Epithelial cell of proximal tubule (primary cell): ENCODE measurements around the gene ZNF701. TPM values are rescaled to one million over a fixed set of nuclear protein-coding genes. Genes with fewer than 3 reads are reported as not detected.
A peak's percentile ranks its signal among the peaks of the same experiment; 100 is the strongest.
"Not testable (repeated sequence)": the region's sequence is repeated elsewhere in the genome, so short reads cannot be mapped to it uniquely, and the experiment has no call there.

Source experiments
- DNase-seq: peaks from one replicate; pipeline ENCODE4 v3.0.0-alpha.2; 2011; ENCODE audit warnings: low read depth
- H3K4me3 ChIP-seq: 2 replicates; pipeline ENCODE4 v1.5.1; 2011; ENCODE audit warnings: low read depth, mild to moderate bottlenecking, low read length
- total RNA-seq: library from RNA; depleted of rRNA; stranded (reverse); fragments of >200 nt; gene quantifications from 2 replicates; pipeline ENCODE4 v1.2.3, GENCODE V29; 2015
- TF ChIP-seq, protein P1 (sequence below): conservative IDR thresholded peaks from 2 replicates; pipeline ENCODE4 v1.5.1; 2012; ENCODE audit warnings: low read depth, mild to moderate bottlenecking, low read length

The ZNF701 gene
- total RNA-seq, 1 donor from 2014 or later: 7.6 TPM

DNA sequence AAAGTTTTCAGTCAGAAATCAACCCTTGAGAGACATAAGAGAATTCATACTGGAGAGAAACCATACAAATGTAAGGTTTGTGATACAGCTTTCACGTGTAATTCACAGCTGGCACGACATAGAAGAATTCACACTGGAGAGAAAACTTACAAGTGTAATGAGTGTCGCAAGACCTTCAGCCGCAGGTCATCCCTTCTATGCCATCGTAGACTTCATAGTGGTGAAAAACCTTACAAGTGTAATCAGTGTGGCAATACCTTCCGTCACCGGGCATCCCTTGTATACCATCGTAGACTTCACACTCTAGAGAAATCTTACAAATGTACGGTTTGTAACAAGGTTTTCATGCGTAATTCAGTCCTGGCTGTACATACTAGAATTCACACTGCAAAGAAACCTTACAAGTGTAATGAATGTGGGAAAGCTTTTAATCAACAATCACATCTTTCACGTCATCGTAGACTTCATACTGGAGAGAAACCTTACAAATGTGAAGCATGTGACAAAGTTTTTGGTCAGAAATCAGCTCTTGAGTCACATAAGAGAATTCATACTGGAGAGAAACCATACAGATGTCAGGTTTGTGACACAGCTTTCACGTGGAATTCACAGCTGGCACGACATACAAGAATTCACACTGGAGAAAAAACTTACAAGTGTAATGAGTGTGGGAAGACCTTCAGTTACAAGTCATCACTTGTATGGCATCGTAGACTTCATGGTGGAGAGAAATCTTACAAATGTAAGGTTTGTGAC is 15.7 kb upstream of the ZNF701 start:
- no peak for DNase-seq
- TF ChIP-seq, protein P1, sequence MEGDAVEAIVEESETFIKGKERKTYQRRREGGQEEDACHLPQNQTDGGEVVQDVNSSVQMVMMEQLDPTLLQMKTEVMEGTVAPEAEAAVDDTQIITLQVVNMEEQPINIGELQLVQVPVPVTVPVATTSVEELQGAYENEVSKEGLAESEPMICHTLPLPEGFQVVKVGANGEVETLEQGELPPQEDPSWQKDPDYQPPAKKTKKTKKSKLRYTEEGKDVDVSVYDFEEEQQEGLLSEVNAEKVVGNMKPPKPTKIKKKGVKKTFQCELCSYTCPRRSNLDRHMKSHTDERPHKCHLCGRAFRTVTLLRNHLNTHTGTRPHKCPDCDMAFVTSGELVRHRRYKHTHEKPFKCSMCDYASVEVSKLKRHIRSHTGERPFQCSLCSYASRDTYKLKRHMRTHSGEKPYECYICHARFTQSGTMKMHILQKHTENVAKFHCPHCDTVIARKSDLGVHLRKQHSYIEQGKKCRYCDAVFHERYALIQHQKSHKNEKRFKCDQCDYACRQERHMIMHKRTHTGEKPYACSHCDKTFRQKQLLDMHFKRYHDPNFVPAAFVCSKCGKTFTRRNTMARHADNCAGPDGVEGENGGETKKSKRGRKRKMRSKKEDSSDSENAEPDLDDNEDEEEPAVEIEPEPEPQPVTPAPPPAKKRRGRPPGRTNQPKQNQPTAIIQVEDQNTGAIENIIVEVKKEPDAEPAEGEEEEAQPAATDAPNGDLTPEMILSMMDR: no peak
- H3K4me3 ChIP-seq: no peak overlapping the region

DNA sequence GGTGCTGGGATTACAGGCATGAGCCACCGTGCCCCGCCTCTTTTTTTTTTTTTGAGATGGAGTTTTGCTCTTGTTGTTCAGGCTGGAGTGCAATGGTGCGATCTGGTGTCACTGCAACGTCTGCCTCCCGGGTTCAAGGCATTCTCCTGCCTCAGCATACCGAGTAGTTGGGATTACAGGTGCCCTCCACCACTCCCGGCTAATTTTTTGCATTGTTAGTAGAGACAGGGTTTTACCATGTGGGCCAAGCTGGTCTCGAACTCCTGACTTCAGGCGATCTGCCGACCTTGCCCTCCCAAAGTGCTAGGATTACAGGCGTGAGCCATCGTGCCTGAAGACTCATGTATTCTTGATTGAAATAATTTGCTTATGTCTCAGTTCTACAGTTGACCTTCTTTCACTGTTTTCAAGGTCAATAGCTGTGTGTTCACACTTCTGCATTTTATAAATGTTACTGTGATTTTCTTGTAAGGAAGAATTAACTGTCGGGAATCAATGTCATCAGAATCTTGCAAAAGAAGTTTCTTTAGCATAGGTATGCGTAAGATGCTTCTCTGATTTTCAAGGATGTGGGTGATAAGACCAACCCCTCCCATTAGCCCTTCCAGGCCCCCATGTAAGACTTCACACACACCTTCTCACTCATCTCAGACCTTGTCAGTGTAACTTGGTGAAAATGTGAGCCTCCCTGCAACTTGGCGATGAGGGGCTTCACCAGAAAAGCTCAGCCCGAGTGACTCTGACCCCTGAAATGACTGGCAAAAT is 12.7 kb upstream of the ZNF701 start:
- TF ChIP-seq, protein P1: no peak

DNA sequence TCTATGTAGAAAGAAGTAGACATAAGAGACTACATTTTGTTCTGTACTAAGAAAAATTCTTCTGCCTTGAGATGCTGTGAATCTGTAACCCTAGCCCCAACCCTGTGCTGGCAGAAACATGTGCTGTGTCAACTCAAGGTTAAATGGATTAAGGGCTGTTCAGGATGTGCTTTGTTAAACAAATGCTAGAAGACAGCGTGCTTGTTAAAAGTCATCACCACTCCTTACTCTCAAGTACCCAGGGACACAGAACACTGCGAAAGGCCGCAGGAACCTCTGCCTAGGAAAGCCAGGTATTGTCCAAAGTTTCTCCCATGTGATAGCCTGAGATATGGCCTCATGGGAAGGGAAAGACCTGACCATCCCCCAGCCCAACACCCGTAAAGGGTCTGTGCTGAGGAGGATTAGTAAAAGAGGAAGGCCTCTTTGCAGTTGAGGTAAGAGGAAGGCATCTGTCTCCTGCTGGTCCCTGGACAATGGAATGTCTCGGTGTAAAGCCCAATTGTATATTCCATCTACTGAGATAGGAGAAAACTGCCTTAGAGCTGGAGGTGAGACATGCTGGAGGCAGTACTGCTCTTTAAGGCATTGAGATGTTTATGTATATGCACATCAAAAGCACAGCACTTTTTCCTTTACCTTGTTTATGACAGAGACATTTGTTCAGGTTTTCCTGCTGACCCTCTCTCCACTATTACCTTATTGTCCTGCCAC is 11.2 kb upstream of the ZNF701 start:
- not testable (repeated sequence) for DNase-seq, H3K4me3 ChIP-seq

More for the DNA sequence above, 12.7 kb upstream of the ZNF701 start:
- H3K4me3 ChIP-seq: no peak overlapping the region
- no peak for DNase-seq

DNA sequence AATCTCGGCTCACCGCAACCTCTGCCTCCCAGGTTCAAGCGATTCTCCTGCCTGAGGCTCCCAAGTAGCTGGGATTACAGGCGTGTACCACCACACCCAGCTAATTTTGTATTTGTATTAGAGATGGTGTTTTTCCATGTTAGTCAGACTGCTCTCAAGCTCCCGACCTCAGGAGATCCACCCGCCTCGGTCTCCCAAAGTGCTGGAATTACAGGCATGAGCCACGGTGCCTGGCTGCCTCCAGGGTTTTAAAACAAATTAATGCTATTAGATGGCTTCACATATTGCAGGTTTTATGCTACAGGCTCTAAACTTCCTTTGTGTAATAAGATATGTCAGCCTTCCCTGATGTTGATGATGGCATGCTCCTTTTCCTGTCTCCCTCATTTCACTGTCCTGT is 8.5 kb upstream of the ZNF701 start:
- H3K4me3 ChIP-seq, DNase-seq: not testable (repeated sequence)

DNA sequence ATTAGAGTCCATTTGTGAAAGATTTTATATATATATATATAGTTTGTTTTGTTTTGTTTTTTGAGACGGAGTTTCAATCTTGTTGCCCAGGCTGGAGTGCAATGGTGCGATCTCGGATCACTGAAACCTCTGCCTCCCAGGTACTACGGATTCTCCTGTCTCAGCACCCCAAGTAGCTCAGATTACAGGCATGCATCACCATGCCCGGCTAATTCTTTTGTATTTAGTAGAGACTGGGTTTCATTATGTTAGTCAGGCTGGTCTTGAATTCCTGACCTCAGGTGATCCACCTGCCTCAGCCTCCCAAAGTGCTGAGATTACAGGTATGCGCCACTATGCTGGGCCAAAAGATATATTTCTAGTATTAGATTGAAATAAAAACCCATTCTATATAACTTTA is 4.0 kb upstream of the ZNF701 start:
- no peak for DNase-seq
- H3K4me3 ChIP-seq: no peak overlapping the region
- TF ChIP-seq, protein P1: no peak

DNA sequence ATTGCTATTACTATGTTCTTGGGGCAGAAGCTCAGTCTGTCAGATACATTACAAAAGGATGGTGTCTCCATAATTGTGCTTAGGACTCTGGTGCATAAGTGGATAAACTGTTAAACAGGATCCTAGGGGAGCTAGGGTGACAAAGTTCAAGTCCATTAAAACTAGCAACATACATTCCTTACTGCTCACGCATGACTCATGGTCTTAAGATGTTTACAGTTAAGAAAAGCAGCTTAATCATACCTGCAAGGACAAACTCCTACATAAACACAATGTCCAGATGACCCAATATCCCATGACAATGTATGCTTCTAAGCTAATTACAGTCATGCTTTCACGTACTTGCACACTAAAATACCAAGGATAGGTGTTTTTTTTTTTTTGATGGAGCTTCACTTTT is 3.5 kb upstream of the ZNF701 start:
- TF ChIP-seq, protein P1: no peak
- no peak overlapping the region for H3K4me3 ChIP-seq
- no peak for DNase-seq

DNA sequence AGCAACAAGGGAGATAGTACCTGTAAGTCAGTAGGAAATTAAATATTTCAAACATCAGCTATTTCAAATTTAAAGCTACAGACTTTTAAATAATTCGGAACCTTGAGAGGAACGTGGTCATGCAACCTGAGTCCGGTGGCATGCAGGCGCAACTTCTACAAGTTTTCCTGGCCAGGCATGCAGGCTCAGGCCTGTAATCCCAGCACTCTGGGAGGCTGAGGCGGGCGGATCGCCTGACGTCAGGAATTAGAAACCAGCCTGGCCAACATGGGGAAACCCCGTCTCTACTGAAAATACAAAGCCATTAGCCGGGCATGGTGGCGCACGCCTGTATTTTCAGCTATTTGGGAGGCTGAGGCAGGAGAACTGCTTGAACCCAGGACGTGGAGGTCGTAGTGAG is 2.2 kb upstream of the ZNF701 start:
- no peak overlapping the region for H3K4me3 ChIP-seq
- TF ChIP-seq, protein P1: no peak

DNA sequence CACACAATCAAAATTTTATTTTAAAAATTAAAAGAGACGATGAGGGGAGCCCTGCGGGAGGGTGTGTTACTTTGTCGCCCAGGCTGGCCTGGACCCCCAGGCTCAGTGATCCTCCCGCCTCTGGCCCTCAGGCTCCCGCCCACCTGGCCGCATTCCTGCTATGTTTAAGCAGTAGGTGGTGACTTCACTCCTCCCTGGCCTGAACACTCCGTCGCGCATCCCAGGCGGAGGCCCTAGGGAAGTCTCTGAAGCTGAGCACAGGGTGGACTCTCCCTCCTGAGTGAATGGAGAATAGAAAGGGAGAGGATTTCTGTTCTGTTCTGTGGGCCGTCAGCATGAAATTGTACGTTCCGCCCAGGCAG is 468 bp upstream of the ZNF701 start:
- peak overlapping the region; percentile 95 for H3K4me3 ChIP-seq
- not testable (repeated sequence) for DNase-seq

More for the DNA sequence above, 2.2 kb upstream of the ZNF701 start:
- DNase-seq: no peak
